ENCODE data around the gene FREM2. TPM values are rescaled to one million over a fixed set of nuclear protein-coding genes. Genes with fewer than 3 reads are reported as not detected.

Gene FREM2
- total and polyA plus RNA-seq, 2 of the 13 experiments (the other 11 are each of a cell fraction or from before 2014, with no cell fraction given): not detected

GRCh38 chr13:38854226-38854625 lies 167.3 kb downstream of the FREM2 start (continued):
- no peak for TF ChIP-seq ZNF574 (CRISPR knock-in tag; IDR thresholded peaks at IDR 0.05)
- TF ChIP-seq PHF8 (CRISPR knock-in tag; IDR thresholded peaks at IDR 0.05): no peak
- TF ChIP-seq GABPB1 (CRISPR knock-in tag; IDR thresholded peaks at IDR 0.05): no peak
- TF ChIP-seq BCL3 (CRISPR knock-in tag; IDR thresholded peaks at IDR 0.05): no peak
- no peak for TF ChIP-seq ZNF17 (CRISPR knock-in tag; IDR thresholded peaks at IDR 0.05)
- no peak for TF ChIP-seq HOXD1 (CRISPR knock-in tag; IDR thresholded peaks at IDR 0.05)

GRCh38 chr13:38856065-38856464 lies 169.2 kb downstream of the FREM2 start:
- no peak for ATAC-seq
- Histone ChIP-seq H3K27ac (ENCODE audit: extremely low read length, insufficient read depth, low read length) (no peak overlapping the region), H3K4me1 (ENCODE audit: insufficient read depth, low read length) (no peaks in the 10 kb centered on the region), H3K36me3 (replicated peaks in 1 of 2; ENCODE audit: control insufficient read depth in 1 of 2, insufficient read depth in 2 of 2, low read length in 2 of 2) (no peaks in the 10 kb centered on the region), H4K20me1 (ENCODE audit: insufficient read depth, low read length) (no peaks in the 10 kb centered on the region), H3K4me3 (replicated peaks in 1 of 3; ENCODE audit: insufficient read depth in 1 of 3, low read depth in 2 of 3, low read length in 3 of 3) (no peak overlapping the region), H3K4me2 (ENCODE audit: low read depth, low read length) (no peak overlapping the region), H3K9ac (ENCODE audit: insufficient read depth, low read depth, low read length) (no peak overlapping the region), H3K79me2 (ENCODE audit: insufficient read depth, low read length) (no peaks in the 10 kb centered on the region), H3K9me3 (ENCODE audit: low read length) (no peaks in the 10 kb centered on the region), H3K27me3 (ENCODE audit: control insufficient read depth in 1 of 2, insufficient read depth in 2 of 2, low read length in 2 of 2) (no peaks in the 10 kb centered on the region), H2AFZ (ENCODE audit: low read length) (no peak overlapping the region)
- in situ Hi-C loops (cut with HindIII; ENCODE audit: extremely low pct_ligation_motif_present, low pct_unique_long_range_greater_than_20kb): no loop called here
- DNase-seq (ENCODE audit: low spot score): no peak
- no TSS peak for BruUV-seq (replicated peaks)
- ChIA-PET POLR2A (no interaction called here), CTCF (ENCODE audit: low intra/inter-chr PET ratio, low total read pairs) (no interaction called here)
- intact Hi-C loops (cut with micrococcal nuclease; ENCODE audit: unreplicated experiment): no loop called here
- 14% methylated on average over 4 of the region's 4 CpGs for WGBS (ENCODE audit: low lambda C conversion rate)
- no peak for FAIRE-seq
- TF ChIP-seq ZFYVE20 (CRISPR knock-in tag; IDR thresholded peaks at IDR 0.05; ENCODE audit: borderline replicate concordance, low read depth) (no peak), CREB1 (IDR thresholded peaks at IDR 0.05) (no peak), CREB1 (CRISPR knock-in tag; IDR thresholded peaks at IDR 0.05) (no peak), RFX1 (IDR thresholded peaks at IDR 0.05) (no peak), SMC3 (IDR thresholded peaks at IDR 0.05; ENCODE audit: low read length) (no peak), ZBTB4 (CRISPR knock-in tag; IDR thresholded peaks at IDR 0.05; ENCODE audit: borderline replicate concordance) (no peak), NR2F1 (CRISPR knock-in tag; IDR thresholded peaks at IDR 0.05) (no peak), ZNF766 (CRISPR knock-in tag; IDR thresholded peaks at IDR 0.05; ENCODE audit: borderline replicate concordance) (no peak)
- TF ChIP-seq, protein P1, sequence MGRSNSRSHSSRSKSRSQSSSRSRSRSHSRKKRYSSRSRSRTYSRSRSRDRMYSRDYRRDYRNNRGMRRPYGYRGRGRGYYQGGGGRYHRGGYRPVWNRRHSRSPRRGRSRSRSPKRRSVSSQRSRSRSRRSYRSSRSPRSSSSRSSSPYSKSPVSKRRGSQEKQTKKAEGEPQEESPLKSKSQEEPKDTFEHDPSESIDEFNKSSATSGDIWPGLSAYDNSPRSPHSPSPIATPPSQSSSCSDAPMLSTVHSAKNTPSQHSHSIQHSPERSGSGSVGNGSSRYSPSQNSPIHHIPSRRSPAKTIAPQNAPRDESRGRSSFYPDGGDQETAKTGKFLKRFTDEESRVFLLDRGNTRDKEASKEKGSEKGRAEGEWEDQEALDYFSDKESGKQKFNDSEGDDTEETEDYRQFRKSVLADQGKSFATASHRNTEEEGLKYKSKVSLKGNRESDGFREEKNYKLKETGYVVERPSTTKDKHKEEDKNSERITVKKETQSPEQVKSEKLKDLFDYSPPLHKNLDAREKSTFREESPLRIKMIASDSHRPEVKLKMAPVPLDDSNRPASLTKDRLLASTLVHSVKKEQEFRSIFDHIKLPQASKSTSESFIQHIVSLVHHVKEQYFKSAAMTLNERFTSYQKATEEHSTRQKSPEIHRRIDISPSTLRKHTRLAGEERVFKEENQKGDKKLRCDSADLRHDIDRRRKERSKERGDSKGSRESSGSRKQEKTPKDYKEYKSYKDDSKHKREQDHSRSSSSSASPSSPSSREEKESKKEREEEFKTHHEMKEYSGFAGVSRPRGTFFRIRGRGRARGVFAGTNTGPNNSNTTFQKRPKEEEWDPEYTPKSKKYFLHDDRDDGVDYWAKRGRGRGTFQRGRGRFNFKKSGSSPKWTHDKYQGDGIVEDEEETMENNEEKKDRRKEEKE (IDR thresholded peaks at IDR 0.05): no peak
